Stomach smooth muscle (tissue), 2 donors: ENCODE data around the gene KMT2A.
"Not testable (repeated sequence)": the region's sequence is repeated elsewhere in the genome, so short reads cannot be mapped to it uniquely, and the experiment has no call there.

Source experiments
- H3K27ac ChIP-seq: one replicate; pipeline ENCODE4 v1.7.0; 2013; ENCODE audit warnings: mild to moderate bottlenecking, low read length, inconsistent platforms
- H3K27me3 ChIP-seq, 2 donors: one replicate each; pipeline ENCODE4 v1.7.0; 2013; ENCODE audit warnings: low read length in 2 of 2; ENCODE audit not compliant: insufficient read depth in 2 of 2, control insufficient read depth in 1 of 2
- H3K36me3 ChIP-seq, 2 donors: one replicate each; pipeline ENCODE4 v1.7.0; 2013; ENCODE audit warnings: low read length in 2 of 2; ENCODE audit not compliant: control insufficient read depth in 2 of 2, insufficient read depth in 2 of 2
- H3K4me1 ChIP-seq: one replicate; pipeline ENCODE4 v1.7.0; 2013; ENCODE audit warnings: low read length; ENCODE audit not compliant: control insufficient read depth, insufficient read depth
- H3K4me3 ChIP-seq, 2 donors: one replicate each; pipeline ENCODE4 v1.7.0; 2013; ENCODE audit warnings: low read length in 2 of 2
- H3K9ac ChIP-seq, 2 donors: one replicate each; pipeline ENCODE4 v1.7.0; 2013; ENCODE audit warnings: low read length in 2 of 2, mild to moderate bottlenecking in 1 of 2
- H3K9me3 ChIP-seq, 2 donors: one replicate each; pipeline ENCODE4 v1.7.0; 2013; ENCODE audit warnings: low read length in 2 of 2; ENCODE audit not compliant: control insufficient read depth in 2 of 2
- donor health status: healthy.
- donor health status: Pancreatic carcinoma.

KMT2A gene

GRCh38 chr11:118435893-118436624, at the start of gene KMT2A:
TSS of gene KMT2A (plus strand) at chr11:118436492. CDS start at chr11:118436513, 21 bp downstream.
- H3K9me3 ChIP-seq: no peaks in the 10 kb centered on the region
- H3K4me3 ChIP-seq: peak within 1 kb of the TSS; percentile 83 to 88
- peak within 1 kb of the TSS; percentile 78 to 87 for H3K9ac ChIP-seq
- no peaks in the 10 kb centered on the region for H3K36me3 ChIP-seq
- peak within 1 kb of the TSS; percentile 81 for H3K27ac ChIP-seq
- H3K4me1 ChIP-seq: peaks cover 27% of the 10 kb centered on the region
- no peaks in the 10 kb centered on the region for H3K27me3 ChIP-seq

GRCh38 chr11:118396097-118396501, 40.2 kb upstream of the KMT2A start:
- peaks cover 22% of the 10 kb centered on the region in 2 donors for H3K36me3 ChIP-seq
- H3K27me3 ChIP-seq: no peaks in the 10 kb centered on the region
- no peak overlapping the region for H3K27ac ChIP-seq
- peaks cover 6% of the 10 kb centered on the region for H3K4me1 ChIP-seq
- no peak overlapping the region for H3K9ac ChIP-seq
- no peaks in the 10 kb centered on the region for H3K9me3 ChIP-seq
- H3K4me3 ChIP-seq: no peak overlapping the region

GRCh38 chr11:118397448-118397847, 38.8 kb upstream of the KMT2A start:
- Histone ChIP-seq H3K9me3 (no peaks in the 10 kb centered on the region), H3K27me3 (no peaks in the 10 kb centered on the region), H3K27ac (no peak overlapping the region), H3K4me1 (peaks cover 7% of the 10 kb centered on the region), H3K4me3 (no peak overlapping the region), H3K36me3 (peaks cover 17 to 20% of the 10 kb centered on the region in 2 donors), H3K9ac (no peak overlapping the region)

- Histone ChIP-seq H3K36me3 (peaks cover 9 to 13% of the 10 kb centered on the region in 2 donors), H3K27me3 (no peaks in the 10 kb centered on the region), H3K4me3 (no peak overlapping the region), H3K4me1 (peaks cover 12% of the 10 kb centered on the region), H3K9ac (no peak overlapping the region), H3K27ac (no peak overlapping the region), H3K9me3 (no peaks in the 10 kb centered on the region)
Observed at GRCh38 chr11:118398791-118399559, 37.3 kb upstream of the KMT2A start.

- Histone ChIP-seq H3K36me3 (peaks cover 0 to 7% of the 10 kb centered on the region in 2 donors), H3K9ac (peak within 1 kb of the TSS; percentile 72 to 99), H3K27me3 (no peaks in the 10 kb centered on the region), H3K27ac (peak within 1 kb of the TSS; percentile 84), H3K9me3 (no peaks in the 10 kb centered on the region), H3K4me1 (peaks cover 12% of the 10 kb centered on the region), H3K4me3 (peak within 1 kb of the TSS; percentile 95 to 100)
Observed at GRCh38 chr11:118401151-118401879, 35.0 kb upstream of the KMT2A start, which contains the start of gene ATP5MG. TSS of gene ATP5MG (plus strand) at chr11:118401606. CDS start at chr11:118401666, 60 bp downstream.

- Histone ChIP-seq H3K4me3 (peak overlapping the region; percentile 95 to 100), H3K36me3 (peaks cover 3 to 11% of the 10 kb centered on the region in 2 donors), H3K4me1 (peaks cover 12% of the 10 kb centered on the region), H3K9ac (peak overlapping the region; percentile 72 to 99), H3K27me3 (no peaks in the 10 kb centered on the region), H3K9me3 (no peaks in the 10 kb centered on the region), H3K27ac (peak overlapping the region; percentile 84)
Observed at GRCh38 chr11:118401880-118402590, 34.3 kb upstream of the KMT2A start.

GRCh38 chr11:118402594-118402993, 33.7 kb upstream of the KMT2A start:
- H3K27me3 ChIP-seq, H3K9me3 ChIP-seq, H3K27ac ChIP-seq: not testable (repeated sequence)
- peak overlapping the region; percentile 95 to 100 for H3K4me3 ChIP-seq
- H3K9ac ChIP-seq: peak overlapping the region in 1 of 2 donors; percentile 99
- peaks cover 12% of the 10 kb centered on the region for H3K4me1 ChIP-seq
- H3K36me3 ChIP-seq: peaks cover 5 to 12% of the 10 kb centered on the region in 2 donors

GRCh38 chr11:118406599-118407166, 29.6 kb upstream of the KMT2A start:
- no peak overlapping the region for H3K4me3 ChIP-seq
- H3K27ac ChIP-seq: no peak overlapping the region
- H3K4me1 ChIP-seq: peaks cover 6% of the 10 kb centered on the region
- no peaks in the 10 kb centered on the region for H3K27me3 ChIP-seq
- peaks cover 8 to 19% of the 10 kb centered on the region in 2 donors for H3K36me3 ChIP-seq
- H3K9ac ChIP-seq: no peak overlapping the region
- no peaks in the 10 kb centered on the region for H3K9me3 ChIP-seq

- H3K27me3 ChIP-seq: no peaks in the 10 kb centered on the region
- no peak overlapping the region for H3K27ac ChIP-seq
- H3K9ac ChIP-seq: no peak overlapping the region
- H3K36me3 ChIP-seq: peaks cover 8 to 25% of the 10 kb centered on the region in 2 donors
- H3K9me3 ChIP-seq: no peaks in the 10 kb centered on the region
- H3K4me1 ChIP-seq: no peaks in the 10 kb centered on the region
- no peak overlapping the region for H3K4me3 ChIP-seq
Observed at GRCh38 chr11:118410055-118410745, 26.1 kb upstream of the KMT2A start.
